ENCODE measurements around the gene PRRC2C. TPM values are rescaled to one million over a fixed set of nuclear protein-coding genes. Genes with fewer than 3 reads are reported as not detected.

Gene PRRC2C
- total RNA-seq, 2 experiments from 2014 or later = 191 to 205 TPM

DNA sequence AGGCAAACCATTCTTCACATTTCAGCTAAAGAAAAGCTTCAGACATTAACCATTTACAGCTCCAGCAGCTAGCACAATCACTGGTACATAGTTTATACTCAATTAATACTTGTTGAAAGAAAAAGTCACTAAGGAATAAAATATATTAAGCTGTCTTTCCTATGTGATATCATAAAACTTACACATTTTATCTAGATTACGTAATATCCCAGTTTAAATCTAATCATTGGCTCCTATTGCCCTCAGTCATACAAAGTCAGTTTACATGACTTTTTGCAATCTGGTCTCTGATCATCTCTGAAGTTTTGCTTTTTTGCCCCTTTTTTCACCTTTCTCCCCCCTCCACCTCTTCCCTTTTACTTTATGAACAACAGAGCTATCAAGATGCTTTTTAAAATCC is 8.5 kb upstream of the PRRC2C start:
- Mint-ChIP-seq H3K27ac (no peak overlapping the region), H3K36me3 (no peaks in the 10 kb centered on the region), H3K4me3 (no peak overlapping the region), H3K9me3 (no peaks in the 10 kb centered on the region), H3K4me1 (ENCODE audit: low read depth) (no peaks in the 10 kb centered on the region), H3K27me3 (no peaks in the 10 kb centered on the region)
- intact Hi-C loops (cut with micrococcal nuclease) = no loop called here
- POLR2A ChIA-PET = interaction anchor here (1.4 kb wide), 1 partner anchor 8 kb away, joined by 3 read pairs; the partner anchor contains the start of gene PRRC2C
- CTCF ChIA-PET = interaction anchor here (1.3 kb wide), 1 partner anchor 8 kb away, joined by 3 read pairs; no protein-coding TSS in a partner anchor
- no peak for DNase-seq

DNA sequence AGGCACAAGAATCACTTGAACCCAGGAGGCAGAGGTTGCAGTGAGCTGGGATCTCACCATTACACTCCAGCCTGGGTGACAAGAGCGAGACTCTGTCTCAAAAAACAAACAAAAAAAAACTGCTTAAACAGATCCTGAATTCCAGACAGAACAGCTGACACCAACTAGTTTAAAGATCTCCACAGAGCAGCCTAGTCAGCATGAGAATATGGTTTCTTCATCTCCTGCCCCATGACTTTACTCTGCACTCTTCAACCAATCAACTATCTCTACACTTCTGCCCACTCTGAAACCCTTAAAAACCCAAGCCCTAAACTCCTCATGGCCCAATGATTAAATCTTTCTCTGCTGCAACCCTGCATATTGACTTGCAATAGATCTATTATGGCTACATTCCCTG is 7.5 kb upstream of the PRRC2C start:
- Mint-ChIP-seq H3K9me3 (no peaks in the 10 kb centered on the region), H3K27me3 (no peaks in the 10 kb centered on the region), H3K4me1 (ENCODE audit: low read depth) (no peaks in the 10 kb centered on the region), H3K36me3 (no peaks in the 10 kb centered on the region), H3K4me3 (no peak overlapping the region), H3K27ac (no peak overlapping the region)
- ChIA-PET CTCF (no interaction called here), POLR2A (no interaction called here)
- DNase-seq = no peak
- intact Hi-C loops (cut with micrococcal nuclease) = no loop called here

DNA sequence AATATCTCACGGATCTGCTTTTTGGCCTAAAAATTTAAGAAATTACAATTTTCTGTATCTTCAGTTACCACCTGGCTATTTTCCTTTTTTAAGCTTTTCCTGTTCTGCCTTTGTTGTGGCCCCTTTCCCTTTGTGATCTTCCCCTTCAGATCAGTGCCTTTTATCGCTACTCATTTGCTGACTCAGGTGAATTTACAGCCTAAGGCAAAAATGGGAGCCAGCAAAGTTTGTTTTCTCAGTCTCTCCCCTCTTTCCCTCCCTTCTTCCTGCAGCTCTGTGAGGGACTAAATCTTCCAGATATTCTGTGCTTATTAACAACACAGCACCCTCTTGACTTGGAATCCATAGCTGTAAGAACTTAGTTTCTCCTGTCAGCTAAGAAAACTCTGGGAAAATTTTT is 5.3 kb upstream of the PRRC2C start:
- no peaks in the 10 kb centered on the region for H3K27me3 Mint-ChIP-seq
- intact Hi-C loops (cut with micrococcal nuclease) = loop anchor here (10.0 kb wide), 3 partner anchors 165 to 1775 kb away; partner anchors contain the start of genes FMO4 and GORAB

DNA sequence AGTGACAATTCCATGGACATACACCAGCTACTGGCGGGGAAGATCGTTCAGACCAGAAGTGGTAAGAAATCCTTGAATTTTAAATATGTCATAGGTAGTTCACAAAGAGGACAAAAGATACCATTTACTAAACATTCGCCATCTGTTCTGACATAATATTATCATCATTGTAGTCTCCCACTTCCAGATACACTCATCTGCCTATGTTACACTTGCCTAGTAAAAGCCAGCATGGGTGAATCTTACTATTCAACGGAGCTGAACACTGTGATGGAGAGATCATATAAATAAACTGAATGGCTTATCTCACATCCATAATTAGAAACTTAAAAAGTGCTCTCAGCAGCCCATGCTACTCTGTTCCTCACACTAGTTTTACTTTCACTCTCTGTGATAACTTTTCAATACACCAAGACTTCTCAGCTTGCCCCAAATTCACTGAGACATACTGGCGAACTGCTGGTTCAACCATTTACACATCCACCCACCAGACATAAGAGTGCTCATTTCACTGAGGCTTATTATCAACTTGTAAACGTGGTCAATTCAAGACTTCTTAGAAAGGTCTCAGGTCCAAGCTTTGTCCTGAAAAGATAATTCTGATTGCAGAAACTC is 463 bp upstream of the PRRC2C start:
- ChIA-PET CTCF (interaction anchor here (0.7 to 3.9 kb wide), 27 partner anchors 8 to 292 kb away, joined by 3 to 43 read pairs (median 5); partner anchors contain the start of genes FMO4 and VAMP4), POLR2A (interaction anchor here (0.6 to 2.4 kb wide), 12 partner anchors 8 to 257 kb away, joined by 3 to 24 read pairs (median 6); partner anchors contain the start of gene VAMP4)
- intact Hi-C loops (cut with micrococcal nuclease) = loop anchor here (1.0 to 10.0 kb wide), 8 partner anchors 50 to 1780 kb away; partner anchors contain the start of genes FMO4, GORAB and SCYL3
- H3K36me3 Mint-ChIP-seq = peaks cover 17% of the 10 kb centered on the region
- H3K4me1 Mint-ChIP-seq (ENCODE audit: low read depth) = peaks cover 38% of the 10 kb centered on the region
- H3K27me3 Mint-ChIP-seq = no peaks in the 10 kb centered on the region
- no peak for DNase-seq
- peak overlapping the region; percentile 83 for H3K4me3 Mint-ChIP-seq
- H3K27ac Mint-ChIP-seq = peak overlapping the region; percentile 93
- no peaks in the 10 kb centered on the region for H3K9me3 Mint-ChIP-seq

More for the DNA sequence above, 5.3 kb upstream of the PRRC2C start:
- DNase-seq = no peak
- Mint-ChIP-seq H3K27ac (no peak overlapping the region), H3K4me3 (no peak overlapping the region), H3K9me3 (no peaks in the 10 kb centered on the region), H3K4me1 (ENCODE audit: low read depth) (peaks cover 6% of the 10 kb centered on the region), H3K36me3 (no peaks in the 10 kb centered on the region)
- POLR2A ChIA-PET = no interaction called here
- CTCF ChIA-PET = no interaction called here

DNA sequence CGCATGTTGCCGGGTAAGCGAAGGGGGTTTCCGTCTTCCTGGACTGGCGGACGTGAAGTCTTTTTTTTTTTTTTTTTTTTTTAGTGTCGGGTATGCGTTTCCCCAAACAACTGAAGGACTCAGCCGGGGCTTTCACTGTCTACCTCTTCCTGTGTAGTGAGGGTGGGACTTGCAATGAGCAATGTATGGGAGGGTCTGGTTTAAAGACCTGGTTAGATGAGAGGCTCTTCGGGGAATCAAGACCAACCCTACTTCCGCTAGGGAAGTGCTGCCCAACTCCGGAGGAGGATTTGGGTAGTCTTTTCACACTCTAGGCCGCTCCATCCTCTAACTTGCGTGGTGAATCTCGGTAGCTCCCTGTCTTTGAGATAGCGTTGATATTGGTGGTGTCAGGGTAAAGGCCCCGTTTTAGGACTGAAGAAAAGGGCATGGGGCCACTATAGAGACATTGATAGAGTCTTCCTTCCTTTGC is 754 bp downstream of the PRRC2C start:
- Mint-ChIP-seq H3K9me3 (no peaks in the 10 kb centered on the region), H3K4me1 (ENCODE audit: low read depth) (peaks cover 46% of the 10 kb centered on the region), H3K27ac (peak overlapping the region; percentile 93), H3K36me3 (peaks cover 22% of the 10 kb centered on the region), H3K27me3 (no peaks in the 10 kb centered on the region), H3K4me3 (peak overlapping the region; percentile 83)
- intact Hi-C loops (cut with micrococcal nuclease) = loop anchor here (1.0 to 10.0 kb wide), 7 partner anchors 9 to 1781 kb away; partner anchors contain the start of genes FMO4, GORAB and METTL13
- peak; percentile 82 for DNase-seq
- POLR2A ChIA-PET = interaction anchor here (1.2 to 2.4 kb wide), 12 partner anchors 8 to 1047 kb away, joined by 3 to 24 read pairs (median 4); partner anchors contain the start of genes SUCO and VAMP4
- CTCF ChIA-PET = interaction anchor here (0.6 to 3.9 kb wide), 18 partner anchors 8 to 256 kb away, joined by 3 to 43 read pairs (median 6); partner anchors contain the start of genes FMO4 and VAMP4

DNA sequence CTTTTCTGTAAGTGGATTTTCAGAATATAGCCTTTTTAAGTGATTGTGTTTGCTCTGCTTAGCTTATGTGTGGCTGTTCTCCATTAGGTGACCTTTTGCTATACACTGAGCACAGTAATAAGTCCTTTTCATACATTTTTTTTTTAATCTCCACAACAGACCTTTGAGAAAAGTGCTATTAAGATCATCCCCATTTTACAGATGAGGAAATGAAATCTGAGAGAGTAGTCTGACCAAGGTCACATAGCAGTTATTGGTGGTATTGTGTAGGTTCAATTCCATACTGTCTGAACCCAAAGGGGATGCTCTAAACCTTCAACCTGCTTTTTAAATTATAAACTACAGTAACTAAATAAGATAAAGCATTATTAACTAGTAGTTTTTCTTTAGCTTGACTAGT is 1.7 kb downstream of the PRRC2C start:
- H3K9me3 Mint-ChIP-seq = no peaks in the 10 kb centered on the region

DNA sequence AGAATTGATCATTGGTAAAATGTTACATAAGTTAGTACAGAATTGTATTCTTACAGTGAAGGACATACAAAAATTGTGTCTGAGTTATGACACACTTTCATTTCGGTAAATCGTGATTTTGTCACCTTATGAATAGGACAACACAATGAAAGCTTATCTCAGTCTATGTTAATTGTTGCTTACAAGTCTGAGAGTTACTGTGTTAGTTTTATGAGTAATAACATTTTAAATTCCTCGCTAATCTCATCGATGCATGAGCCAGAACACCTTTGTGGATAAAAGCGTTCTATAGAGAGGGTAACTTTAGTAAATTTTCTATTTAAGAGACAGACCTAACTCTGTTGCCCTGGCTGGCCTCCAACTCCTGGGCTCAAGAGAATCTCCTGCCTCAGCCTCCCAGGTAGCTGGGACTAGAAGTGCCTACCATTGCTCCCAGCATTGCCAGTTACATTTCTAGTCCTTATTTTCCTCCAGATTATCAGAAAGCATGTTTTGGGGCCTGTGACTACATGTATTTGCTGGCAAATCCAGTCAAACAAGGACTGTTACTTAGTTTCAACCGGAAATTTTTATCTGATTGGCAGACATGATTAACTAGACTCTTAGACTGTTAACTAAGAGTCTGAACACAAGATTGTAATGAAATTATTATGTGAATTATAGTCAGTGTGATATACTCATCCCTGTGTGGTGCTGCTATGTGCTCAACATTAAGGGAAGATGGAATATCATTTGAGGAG is 3.0 kb downstream of the PRRC2C start:
- Mint-ChIP-seq H3K4me1 (ENCODE audit: low read depth) (peaks cover 63% of the 10 kb centered on the region), H3K4me3 (peak overlapping the region; percentile 66), H3K27me3 (no peaks in the 10 kb centered on the region), H3K9me3 (no peaks in the 10 kb centered on the region), H3K36me3 (peaks cover 33% of the 10 kb centered on the region), H3K27ac (peak overlapping the region; percentile 72)
- intact Hi-C loops (cut with micrococcal nuclease) = loop anchor here (5.0 to 10.0 kb wide), 4 partner anchors 66 to 1784 kb away; partner anchors contain the start of genes FMO4 and GORAB
- DNase-seq = no peak
- ChIA-PET POLR2A (interaction anchor here (1.2 kb wide), 1 partner anchor 24 kb away, joined by 3 read pairs; no protein-coding TSS in a partner anchor), CTCF (interaction anchor here (3.9 kb wide), 1 partner anchor 12 kb away, joined by 39 read pairs; no protein-coding TSS in a partner anchor)

More for the DNA sequence above, 1.7 kb downstream of the PRRC2C start:
- Mint-ChIP-seq H3K4me1 (ENCODE audit: low read depth) (peaks cover 54% of the 10 kb centered on the region), H3K27me3 (no peaks in the 10 kb centered on the region), H3K27ac (peak overlapping the region; percentile 93), H3K4me3 (peak overlapping the region; percentile 83), H3K36me3 (peaks cover 26% of the 10 kb centered on the region)
- ChIA-PET CTCF (interaction anchor here (0.9 to 3.9 kb wide), 3 partner anchors 13 to 60 kb away, joined by 3 to 43 read pairs (median 39); no protein-coding TSS in a partner anchor), POLR2A (interaction anchor here (1.2 to 2.4 kb wide), 4 partner anchors 14 to 30 kb away, joined by 3 to 24 read pairs (median 4); no protein-coding TSS in a partner anchor)
- intact Hi-C loops (cut with micrococcal nuclease) = loop anchor here (5.0 to 10.0 kb wide), 4 partner anchors 65 to 1782 kb away; partner anchors contain the start of genes FMO4 and GORAB
- no peak for DNase-seq

DNA sequence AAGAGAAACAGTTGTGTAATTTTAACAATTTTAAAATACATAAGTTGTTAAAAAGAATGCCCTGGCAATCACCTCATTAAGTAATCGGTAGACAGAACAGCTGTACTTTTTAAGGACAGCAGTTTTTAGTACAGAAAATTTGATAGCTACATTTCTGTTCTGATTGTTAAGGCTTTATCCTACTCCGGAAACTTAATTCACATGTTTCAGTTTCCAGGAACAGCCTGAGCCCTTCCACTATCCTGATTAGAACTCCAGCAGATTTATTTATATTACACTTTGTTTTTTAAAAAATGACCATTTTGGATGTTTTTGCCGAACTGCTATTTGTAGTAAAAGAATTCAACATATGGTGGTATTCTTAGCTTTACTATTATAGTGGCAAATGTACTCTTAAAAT is 8.7 kb downstream of the PRRC2C start:
- Mint-ChIP-seq H3K36me3 (peaks cover 35% of the 10 kb centered on the region), H3K27me3 (no peaks in the 10 kb centered on the region), H3K4me3 (no peak overlapping the region), H3K27ac (no peak overlapping the region), H3K4me1 (ENCODE audit: low read depth) (peaks cover 77% of the 10 kb centered on the region), H3K9me3 (no peaks in the 10 kb centered on the region)
- no peak for DNase-seq
- ChIA-PET CTCF (interaction anchor here (0.8 to 3.6 kb wide), 3 partner anchors 9 to 151 kb away, joined by 3 to 14 read pairs (median 3); partner anchors contain the start of gene PRRC2C), POLR2A (interaction anchor here (2.0 kb wide), 1 partner anchor 9 kb away, joined by 11 read pairs; the partner anchor contains the start of gene PRRC2C)
- intact Hi-C loops (cut with micrococcal nuclease) = no loop called here

DNA sequence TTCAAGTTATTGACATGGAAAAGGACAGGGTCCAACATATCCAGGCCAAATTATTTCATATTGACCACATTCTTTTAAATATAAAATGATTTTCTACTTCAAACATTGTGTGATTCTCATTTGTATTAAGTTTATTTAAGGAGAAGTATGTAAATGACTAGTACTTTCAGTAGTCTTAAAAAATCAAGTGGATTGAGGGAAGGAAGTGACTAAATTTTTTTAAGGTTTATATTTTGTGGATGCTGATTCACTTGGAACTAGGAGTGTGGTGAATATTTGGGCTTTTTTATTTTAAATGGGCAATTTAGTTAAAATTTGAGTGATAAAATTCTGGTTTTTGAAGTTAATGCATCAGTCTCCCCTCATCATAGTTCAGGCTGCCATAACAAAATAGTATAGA is 10.1 kb downstream of the PRRC2C start:
- Mint-ChIP-seq H3K4me3 (no peak overlapping the region), H3K27me3 (no peaks in the 10 kb centered on the region), H3K9me3 (no peaks in the 10 kb centered on the region), H3K4me1 (ENCODE audit: low read depth) (peaks cover 76% of the 10 kb centered on the region), H3K27ac (peak overlapping the region; percentile 42), H3K36me3 (peaks cover 31% of the 10 kb centered on the region)
- CTCF ChIA-PET = interaction anchor here (3.6 kb wide), 1 partner anchor 10 kb away, joined by 14 read pairs; the partner anchor contains the start of gene PRRC2C
- intact Hi-C loops (cut with micrococcal nuclease) = loop anchor here (1.0 kb wide), 1 partner anchor 9 kb away; no protein-coding TSS in a partner anchor
- POLR2A ChIA-PET = interaction anchor here (1.3 kb wide), 1 partner anchor 10 kb away, joined by 4 read pairs; the partner anchor contains the start of gene PRRC2C
- no peak for DNase-seq

DNA sequence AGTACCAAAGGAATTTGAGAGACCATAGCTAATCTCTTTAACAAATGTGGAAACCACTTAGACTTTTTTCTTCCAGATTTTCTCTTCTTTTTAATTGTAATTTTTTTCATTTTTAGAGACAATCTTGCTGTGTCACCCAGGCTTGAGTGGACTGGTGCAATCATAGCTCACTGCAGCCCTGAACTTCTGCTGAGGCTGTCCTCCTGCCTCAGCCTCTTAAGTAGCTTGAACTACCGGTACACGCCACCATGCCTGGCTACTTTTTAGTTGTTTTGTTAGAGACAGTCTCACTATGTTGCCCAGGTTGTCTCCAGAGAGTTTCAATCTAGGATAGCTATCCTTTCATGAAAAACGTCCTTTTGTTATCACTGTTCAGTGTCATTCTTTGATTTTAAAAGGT is 15.0 kb downstream of the PRRC2C start:
- intact Hi-C loops (cut with micrococcal nuclease) = loop anchor here (2.0 to 5.0 kb wide), 2 partner anchors 14 to 242 kb away; partner anchors contain the start of gene VAMP4
- ChIA-PET CTCF (interaction anchor here (1.5 to 3.8 kb wide), 2 partner anchors 9 to 14 kb away, joined by 3 to 39 read pairs; partner anchors contain the start of gene PRRC2C), POLR2A (interaction anchor here (0.8 to 2.5 kb wide), 2 partner anchors 15 kb away, joined by 3 to 24 read pairs; partner anchors contain the start of gene PRRC2C)
- Mint-ChIP-seq H3K9me3 (no peaks in the 10 kb centered on the region), H3K27me3 (no peaks in the 10 kb centered on the region), H3K4me1 (ENCODE audit: low read depth) (peaks cover 85% of the 10 kb centered on the region), H3K36me3 (peaks cover 40% of the 10 kb centered on the region), H3K4me3 (no peak overlapping the region), H3K27ac (peak overlapping the region; percentile 85)
- DNase-seq = no peak

DNA sequence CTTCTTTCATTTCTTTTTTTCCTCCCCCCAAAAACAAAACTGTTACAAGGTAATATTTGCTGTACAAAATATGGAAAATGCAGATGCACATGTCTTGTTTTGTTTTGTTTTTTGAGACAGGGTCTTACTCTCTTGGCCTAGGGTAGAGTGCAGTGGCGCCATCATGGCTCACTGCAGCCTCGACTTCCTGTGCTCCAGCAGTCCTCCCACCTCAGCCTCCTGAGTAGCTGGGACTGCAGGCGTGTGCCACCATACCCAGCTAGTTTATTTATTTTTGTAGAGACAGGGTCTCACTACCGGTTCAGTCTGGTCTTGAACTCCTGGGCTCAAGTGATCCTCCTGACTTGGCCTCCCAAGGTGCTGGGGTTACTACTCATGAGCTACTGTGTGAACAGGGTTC is 15.5 kb downstream of the PRRC2C start:
- CTCF ChIA-PET = interaction anchor here (1.1 to 3.8 kb wide), 3 partner anchors 11 to 15 kb away, joined by 3 to 39 read pairs (median 3); partner anchors contain the start of gene PRRC2C
- intact Hi-C loops (cut with micrococcal nuclease) = loop anchor here (1.0 to 5.0 kb wide), 3 partner anchors 14 to 241 kb away; partner anchors contain the start of gene VAMP4
- POLR2A ChIA-PET = interaction anchor here (1.0 to 2.5 kb wide), 2 partner anchors 15 kb away, joined by 3 to 24 read pairs; partner anchors contain the start of gene PRRC2C
- no peak for DNase-seq
- Mint-ChIP-seq H3K27me3 (no peaks in the 10 kb centered on the region), H3K9me3 (no peaks in the 10 kb centered on the region), H3K4me3 (no peak overlapping the region), H3K36me3 (peaks cover 35% of the 10 kb centered on the region), H3K27ac (peak overlapping the region; percentile 85), H3K4me1 (ENCODE audit: low read depth) (peaks cover 85% of the 10 kb centered on the region)
